Omental fat pad (tissue), 4 donors: Measurements from ENCODE around the gene RIC1. TPM values are rescaled to one million over a fixed set of nuclear protein-coding genes. Genes with fewer than 3 reads are reported as not detected.
A peak's percentile ranks its signal among the peaks of the same experiment; 100 is the strongest.

Source experiments
- ATAC-seq: fragments of 150-250 bp; one replicate; pipeline ENCODE4 v1.9.1; 2016; ENCODE audit warnings: mild to moderate bottlenecking, moderate library complexity; ENCODE audit not compliant: low FRiP score
- DNase-seq: peaks from one replicate; pipeline ENCODE4 v3.0.0-alpha.2; 2019; ENCODE audit warnings: low spot score
- total RNA-seq, 4 donors: library from RNA; depleted of rRNA; stranded (reverse); fragments of >200 nt; gene quantifications; one replicate each; pipeline ENCODE4 v1.1.0, GENCODE V29; 2016
- TF ChIP-seq, protein P1 (sequence below), 3 donors: fragments of 450-650 bp; IDR thresholded peaks; one replicate each; pipeline ENCODE4 v1.5.1; 2016 to 2017; ENCODE audit warnings: antibody characterized with exemption in 3 of 3, mild to moderate bottlenecking in 3 of 3, moderate library complexity in 2 of 3

Gene RIC1
- total RNA-seq, 4 donors from 2014 or later, result 27.4 to 62.3 (median 36.1) TPM

DNA sequence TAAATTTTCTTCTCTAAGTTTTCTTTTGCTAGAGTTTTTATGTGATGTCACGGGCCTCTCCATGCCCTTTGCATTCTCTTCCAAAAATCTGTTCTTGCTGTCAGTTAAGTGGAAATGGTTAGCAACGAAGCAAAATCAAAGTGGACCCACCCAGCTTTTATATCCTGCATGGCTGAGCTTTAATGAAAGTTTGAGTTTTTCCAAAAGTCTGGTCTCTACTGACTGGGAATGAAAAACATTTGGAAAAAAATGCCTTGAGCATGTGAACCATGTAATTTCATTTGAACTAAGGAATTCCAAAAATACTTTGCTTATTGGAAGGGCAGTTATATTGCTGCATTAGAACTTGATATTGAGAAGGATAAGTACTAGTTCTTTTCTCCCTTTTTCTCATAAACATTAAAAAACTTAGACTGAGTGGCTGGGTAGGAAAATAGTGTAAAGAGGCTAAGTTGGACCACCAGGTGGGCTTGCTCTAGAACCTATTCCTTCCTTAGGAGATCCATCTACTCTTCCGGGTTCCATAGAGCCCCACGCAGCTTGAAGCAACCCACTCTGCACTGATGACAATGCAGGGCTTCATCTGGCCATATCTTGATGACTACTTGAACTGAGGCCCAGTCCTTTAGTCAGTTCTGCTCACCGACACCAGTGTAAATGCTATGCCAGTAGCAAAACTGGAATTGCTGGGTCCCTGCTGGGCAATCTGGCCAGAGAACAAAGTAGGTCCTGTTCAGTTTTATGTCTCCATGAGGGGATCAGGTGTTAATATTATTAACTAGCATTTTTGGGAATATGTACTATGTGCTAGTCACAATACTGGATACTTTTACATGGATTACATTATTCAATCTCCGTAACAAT, 17.4 kb upstream of the RIC1 start:
- ATAC-seq, result no peak
- TF ChIP-seq, protein P1, sequence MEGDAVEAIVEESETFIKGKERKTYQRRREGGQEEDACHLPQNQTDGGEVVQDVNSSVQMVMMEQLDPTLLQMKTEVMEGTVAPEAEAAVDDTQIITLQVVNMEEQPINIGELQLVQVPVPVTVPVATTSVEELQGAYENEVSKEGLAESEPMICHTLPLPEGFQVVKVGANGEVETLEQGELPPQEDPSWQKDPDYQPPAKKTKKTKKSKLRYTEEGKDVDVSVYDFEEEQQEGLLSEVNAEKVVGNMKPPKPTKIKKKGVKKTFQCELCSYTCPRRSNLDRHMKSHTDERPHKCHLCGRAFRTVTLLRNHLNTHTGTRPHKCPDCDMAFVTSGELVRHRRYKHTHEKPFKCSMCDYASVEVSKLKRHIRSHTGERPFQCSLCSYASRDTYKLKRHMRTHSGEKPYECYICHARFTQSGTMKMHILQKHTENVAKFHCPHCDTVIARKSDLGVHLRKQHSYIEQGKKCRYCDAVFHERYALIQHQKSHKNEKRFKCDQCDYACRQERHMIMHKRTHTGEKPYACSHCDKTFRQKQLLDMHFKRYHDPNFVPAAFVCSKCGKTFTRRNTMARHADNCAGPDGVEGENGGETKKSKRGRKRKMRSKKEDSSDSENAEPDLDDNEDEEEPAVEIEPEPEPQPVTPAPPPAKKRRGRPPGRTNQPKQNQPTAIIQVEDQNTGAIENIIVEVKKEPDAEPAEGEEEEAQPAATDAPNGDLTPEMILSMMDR (IDR thresholded peaks at IDR 0.05), result no peak
- no peak for DNase-seq

DNA sequence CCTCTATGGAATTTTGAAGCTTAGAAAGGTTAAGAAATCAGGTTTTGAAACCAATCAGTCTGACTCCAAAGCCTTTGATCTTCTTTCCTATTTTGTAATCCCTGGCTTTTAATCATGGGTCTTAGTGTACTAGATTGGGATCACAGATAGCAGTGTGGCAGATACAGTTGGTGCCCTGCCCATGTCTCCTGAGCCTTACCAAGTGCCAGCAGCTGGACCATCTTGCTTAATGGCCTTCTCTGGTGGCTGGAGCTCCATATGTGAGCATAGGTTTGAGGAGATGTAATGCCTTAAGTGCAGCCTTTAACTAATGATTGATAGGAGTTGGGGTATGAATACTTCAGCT, 16.7 kb upstream of the RIC1 start:
- DNase-seq (no peak), ATAC-seq (no peak)
- TF ChIP-seq, protein P1 (IDR thresholded peaks at IDR 0.05), result no peak

DNA sequence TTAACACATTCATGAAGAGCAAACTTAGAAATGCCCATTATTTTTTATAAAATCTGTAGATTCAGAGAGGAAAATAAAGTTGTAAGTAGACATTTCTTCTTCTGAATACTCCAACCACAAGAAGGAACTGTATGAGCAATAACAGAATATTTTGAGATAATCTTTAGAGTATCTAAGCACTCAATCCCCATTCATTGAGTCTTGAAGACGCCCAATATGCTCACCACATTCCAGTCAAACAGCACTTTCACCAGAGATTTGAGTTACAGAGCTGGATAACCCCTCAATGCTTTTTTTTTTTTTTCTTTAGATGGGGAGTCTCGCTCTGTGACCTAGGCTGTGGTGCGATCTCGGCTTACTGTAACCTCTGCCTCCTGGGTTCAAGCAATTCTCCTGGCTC, 14.7 kb upstream of the RIC1 start:
- ATAC-seq, result no peak
- TF ChIP-seq, protein P1 (IDR thresholded peaks at IDR 0.05), result no peak
- no peak for DNase-seq

DNA sequence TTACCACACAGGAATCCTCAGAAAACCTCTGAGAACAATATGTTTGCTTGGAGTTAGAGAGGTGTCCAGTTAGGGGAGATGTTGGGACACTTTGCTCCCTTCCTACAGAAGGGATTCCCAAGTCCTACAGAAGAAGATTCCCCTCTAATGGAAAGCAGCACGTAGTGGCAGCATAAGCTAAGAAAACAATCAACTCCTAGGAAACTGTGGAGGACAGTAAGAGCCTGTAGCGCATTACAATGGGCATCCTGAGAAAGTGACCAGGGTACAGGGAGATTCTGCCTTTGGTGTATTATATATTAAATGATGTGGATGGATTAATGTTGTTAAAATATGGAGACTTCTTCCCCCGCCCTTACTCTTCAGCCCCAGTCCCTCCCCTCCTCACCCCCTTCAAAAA, 13.9 kb upstream of the RIC1 start:
- ATAC-seq (no peak), DNase-seq (no peak)
- TF ChIP-seq, protein P1 (IDR thresholded peaks at IDR 0.05), result no peak

DNA sequence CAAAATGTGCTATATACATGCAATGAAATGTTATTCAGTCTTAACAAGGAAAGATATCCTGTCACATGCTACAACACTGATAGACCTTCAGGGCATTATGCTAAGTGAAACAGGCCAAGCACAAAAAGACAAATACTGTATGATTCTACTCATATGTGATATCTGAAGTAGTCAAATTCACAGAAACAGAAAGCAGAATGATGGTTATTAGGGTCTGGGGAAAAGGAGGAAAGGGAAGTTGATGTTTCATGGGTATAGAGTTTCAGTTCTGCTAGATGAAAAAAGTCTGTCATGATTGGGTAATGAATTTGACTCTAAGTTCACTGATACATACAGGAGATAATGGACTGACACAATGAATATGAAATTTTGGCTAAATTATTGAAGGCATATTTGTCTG, 11.2 kb upstream of the RIC1 start:
- ATAC-seq (no peak), DNase-seq (no peak)
- TF ChIP-seq, protein P1 (IDR thresholded peaks at IDR 0.05), result no peak

DNA sequence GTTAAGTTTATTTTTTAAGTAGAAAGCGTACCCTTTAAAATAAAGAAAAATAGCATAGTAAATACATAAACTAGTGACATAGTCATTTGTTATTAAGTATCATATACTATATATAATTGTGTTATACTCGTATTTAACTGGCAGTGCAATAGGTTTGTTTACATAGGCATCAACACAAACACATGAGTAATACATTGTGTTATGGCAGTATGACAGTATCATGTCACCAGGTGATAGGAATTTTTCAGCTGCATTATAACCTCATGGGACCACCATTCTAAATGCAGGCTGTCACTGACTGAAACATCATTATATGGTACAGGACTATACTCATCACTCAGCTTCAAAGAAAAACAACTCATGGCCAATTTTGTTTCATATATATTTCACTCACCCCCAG, 8.4 kb upstream of the RIC1 start:
- ATAC-seq, result no peak
- TF ChIP-seq, protein P1 (IDR thresholded peaks at IDR 0.05), result no peak

DNA sequence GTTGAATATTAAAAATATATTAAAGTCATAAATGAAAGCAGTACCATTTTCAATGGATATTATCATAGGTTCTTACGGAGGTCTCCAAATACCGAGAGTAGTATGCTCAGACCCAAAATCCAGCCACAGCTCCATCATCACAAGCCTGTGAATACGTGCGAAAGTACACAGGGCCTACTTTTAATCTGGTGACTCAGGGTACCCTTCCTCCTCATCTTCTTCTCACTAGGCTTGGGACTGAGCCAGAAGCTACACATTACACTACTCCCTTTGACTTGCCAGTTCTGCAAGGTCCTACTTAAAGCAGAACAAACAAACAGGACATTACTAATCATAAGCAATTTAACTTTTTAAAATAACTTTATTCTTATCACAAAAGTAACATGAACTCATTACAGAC, 7.6 kb upstream of the RIC1 start:
- ATAC-seq (peak; percentile 38), DNase-seq (no peak)
- TF ChIP-seq, protein P1 (IDR thresholded peaks at IDR 0.05), result no peak

More for the DNA sequence above, 8.4 kb upstream of the RIC1 start:
- DNase-seq, result no peak
